ENCODE data around the gene GPC6.

- TF ChIP-seq EZH2phosphoT487 (IDR thresholded peaks at IDR 0.05; ENCODE audit: borderline replicate concordance) (no peak), CTCF (IDR thresholded peaks at IDR 0.05 in 2 of 3, conservative IDR thresholded peaks at IDR 0.05 in 1 of 3; ENCODE audit: borderline replicate concordance in 1 of 3, insufficient read depth in 1 of 3, low read depth in 2 of 3, low read length in 2 of 3) (no peak), ATF3 (IDR thresholded peaks at IDR 0.05) (no peak), EZH2 (IDR thresholded peaks at IDR 0.05) (no peak), POLR2A (IDR thresholded peaks at IDR 0.05; ENCODE audit: borderline replicate concordance, extremely low read depth, insufficient read depth, insufficient read length) (no peak), JUND (IDR thresholded peaks at IDR 0.05) (no peak), ZBTB33 (IDR thresholded peaks at IDR 0.05; ENCODE audit: extremely low read depth, insufficient replicate concordance, low read length) (no peak)
Observed at GRCh38 chr13:93450761-93451160, 224.2 kb downstream of the GPC6 start.
